HFF-Myc (cell line): ENCODE measurements around the gene NELFA.
A peak's percentile ranks its signal among the peaks of the same experiment; 100 is the strongest.

Experiments used
- DNase-seq: peaks from one replicate; pipeline ENCODE4 v3.0.0-alpha.2; 2011; ENCODE audit warnings: low read depth; ENCODE audit errors: extremely low read depth
- H3K4me3 ChIP-seq: replicated peaks from 2 replicates; pipeline ENCODE4 v1.5.1; 2011; ENCODE audit warnings: low read depth, mild to moderate bottlenecking, control low read depth, low read length
- TF ChIP-seq, protein P1 (sequence below): IDR thresholded peaks from 2 replicates; pipeline ENCODE4 v1.5.1; 2012; ENCODE audit warnings: mild to moderate bottlenecking, low read depth, low read length, control low read depth; ENCODE audit errors: missing control alignments

NELFA gene

DNA sequence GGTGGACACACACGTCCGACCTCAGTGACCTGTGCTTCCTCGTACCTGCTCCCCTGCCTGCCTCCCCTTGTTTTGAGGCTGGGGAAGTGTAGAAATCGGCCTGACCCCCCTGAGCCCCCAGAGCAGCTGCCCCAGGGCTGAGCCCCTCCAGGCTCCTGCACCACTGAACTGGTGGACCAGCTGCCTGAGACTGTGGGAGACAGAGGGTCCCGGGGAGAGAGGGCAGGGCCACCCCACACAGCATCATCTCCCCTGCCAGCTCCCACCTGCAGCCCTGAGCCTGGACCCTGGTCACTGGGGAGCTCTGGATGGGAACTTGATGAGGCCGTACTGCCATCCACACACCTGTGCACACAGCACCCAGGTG, 35.3 kb upstream of the NELFA start:
- H3K4me3 ChIP-seq: no peak overlapping the region
- no peak for DNase-seq
- TF ChIP-seq, protein P1, sequence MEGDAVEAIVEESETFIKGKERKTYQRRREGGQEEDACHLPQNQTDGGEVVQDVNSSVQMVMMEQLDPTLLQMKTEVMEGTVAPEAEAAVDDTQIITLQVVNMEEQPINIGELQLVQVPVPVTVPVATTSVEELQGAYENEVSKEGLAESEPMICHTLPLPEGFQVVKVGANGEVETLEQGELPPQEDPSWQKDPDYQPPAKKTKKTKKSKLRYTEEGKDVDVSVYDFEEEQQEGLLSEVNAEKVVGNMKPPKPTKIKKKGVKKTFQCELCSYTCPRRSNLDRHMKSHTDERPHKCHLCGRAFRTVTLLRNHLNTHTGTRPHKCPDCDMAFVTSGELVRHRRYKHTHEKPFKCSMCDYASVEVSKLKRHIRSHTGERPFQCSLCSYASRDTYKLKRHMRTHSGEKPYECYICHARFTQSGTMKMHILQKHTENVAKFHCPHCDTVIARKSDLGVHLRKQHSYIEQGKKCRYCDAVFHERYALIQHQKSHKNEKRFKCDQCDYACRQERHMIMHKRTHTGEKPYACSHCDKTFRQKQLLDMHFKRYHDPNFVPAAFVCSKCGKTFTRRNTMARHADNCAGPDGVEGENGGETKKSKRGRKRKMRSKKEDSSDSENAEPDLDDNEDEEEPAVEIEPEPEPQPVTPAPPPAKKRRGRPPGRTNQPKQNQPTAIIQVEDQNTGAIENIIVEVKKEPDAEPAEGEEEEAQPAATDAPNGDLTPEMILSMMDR: no peak

DNA sequence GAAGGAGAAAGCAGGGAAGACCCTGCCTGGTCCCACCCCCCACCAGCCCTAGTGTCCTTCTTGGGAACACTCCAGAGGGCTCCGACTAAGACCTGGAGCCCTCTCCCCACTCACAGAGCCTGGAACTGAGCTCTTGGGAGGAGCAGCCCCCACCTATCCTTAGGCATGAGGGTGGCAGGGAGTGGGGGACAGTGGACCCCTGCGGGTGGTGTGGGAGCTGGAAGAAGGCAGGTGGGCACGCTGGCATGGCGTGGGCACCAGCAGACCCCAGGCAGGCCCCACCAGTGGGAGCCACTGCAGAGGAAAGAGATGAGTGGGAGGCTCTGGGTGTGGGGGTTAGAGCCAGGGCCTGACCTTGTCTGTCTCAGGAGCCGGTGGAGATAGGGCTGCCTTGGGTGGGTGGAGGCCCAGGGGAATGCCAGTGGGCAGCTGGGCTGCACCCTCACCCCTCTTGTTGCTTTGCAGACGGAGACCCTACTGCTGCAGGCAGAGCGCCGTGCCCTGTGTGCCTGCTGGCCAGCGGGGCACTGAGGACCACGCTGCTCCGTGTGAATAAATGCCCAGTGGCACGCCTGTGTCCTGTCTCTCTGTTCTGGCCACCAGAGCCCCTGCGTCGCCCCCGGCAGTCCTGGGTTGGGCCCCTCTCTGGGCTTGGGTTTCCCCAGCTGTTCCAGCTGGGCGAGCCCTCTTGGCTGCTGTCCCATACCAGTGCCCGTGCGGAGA, 34.8 kb upstream of the NELFA start:
- TF ChIP-seq, protein P1: no peak
- H3K4me3 ChIP-seq: no peak overlapping the region
- DNase-seq: no peak

DNA sequence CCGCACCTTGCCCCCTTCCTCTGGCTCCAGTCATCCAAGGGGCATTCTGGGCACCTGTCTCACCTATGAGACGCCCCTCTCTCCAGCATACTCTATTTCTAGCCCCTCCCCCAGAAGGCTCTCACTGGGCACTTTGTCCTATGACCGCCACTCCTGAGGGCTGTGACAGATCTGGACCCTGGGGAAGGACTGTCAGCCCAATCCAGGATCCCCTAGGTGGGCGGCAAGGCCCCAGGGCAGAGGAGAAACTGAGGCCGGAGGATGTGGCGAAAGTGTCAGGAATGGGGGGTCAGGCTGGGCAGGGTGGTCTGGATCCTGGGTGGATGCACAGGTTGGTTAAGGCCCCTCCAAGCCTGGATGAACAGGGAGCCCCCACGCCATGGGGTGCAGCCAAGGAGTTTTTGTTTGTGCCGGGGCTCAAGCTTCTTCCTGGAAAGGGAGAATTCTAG, 34.2 kb upstream of the NELFA start:
- no peak for DNase-seq
- H3K4me3 ChIP-seq: peak overlapping the region; percentile 53
- TF ChIP-seq, protein P1: no peak

DNA sequence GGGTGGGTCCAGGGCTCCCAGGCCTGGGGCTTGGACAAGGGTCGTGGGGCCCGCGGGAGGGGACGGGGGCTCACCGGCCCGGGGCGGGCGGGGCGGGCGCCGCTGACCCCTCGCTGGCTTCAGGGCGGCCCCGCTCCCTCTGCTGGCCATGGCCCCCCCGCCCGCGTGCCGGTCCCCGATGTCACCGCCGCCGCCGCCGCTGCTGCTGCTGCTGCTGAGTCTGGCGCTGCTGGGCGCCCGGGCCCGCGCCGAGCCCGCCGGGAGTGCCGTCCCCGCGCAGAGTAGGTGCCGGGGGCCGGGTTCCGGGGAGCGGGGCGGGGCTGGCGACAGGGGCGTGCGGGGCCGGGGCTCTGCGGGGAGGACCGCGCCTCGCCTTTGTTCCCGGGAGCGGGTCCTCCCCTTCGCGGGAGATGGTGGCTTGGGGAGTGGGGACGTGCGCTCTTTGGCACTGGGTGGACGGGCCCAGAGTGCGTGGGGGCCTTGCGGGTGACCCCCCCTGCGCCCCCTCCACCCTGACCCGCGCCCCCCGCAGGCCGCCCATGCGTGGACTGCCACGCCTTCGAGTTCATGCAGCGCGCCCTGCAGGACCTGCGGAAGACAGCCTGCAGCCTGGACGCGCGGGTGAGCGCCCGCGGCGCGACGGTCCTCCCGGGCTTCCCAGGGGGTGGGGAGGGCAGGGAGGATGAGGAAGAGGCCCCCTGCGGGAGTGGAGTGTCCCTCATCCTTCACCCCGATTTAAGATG, 33.6 kb upstream of the NELFA start:
- no peak for DNase-seq
- peak overlapping the region; percentile 53 for H3K4me3 ChIP-seq
- TF ChIP-seq, protein P1: no peak

DNA sequence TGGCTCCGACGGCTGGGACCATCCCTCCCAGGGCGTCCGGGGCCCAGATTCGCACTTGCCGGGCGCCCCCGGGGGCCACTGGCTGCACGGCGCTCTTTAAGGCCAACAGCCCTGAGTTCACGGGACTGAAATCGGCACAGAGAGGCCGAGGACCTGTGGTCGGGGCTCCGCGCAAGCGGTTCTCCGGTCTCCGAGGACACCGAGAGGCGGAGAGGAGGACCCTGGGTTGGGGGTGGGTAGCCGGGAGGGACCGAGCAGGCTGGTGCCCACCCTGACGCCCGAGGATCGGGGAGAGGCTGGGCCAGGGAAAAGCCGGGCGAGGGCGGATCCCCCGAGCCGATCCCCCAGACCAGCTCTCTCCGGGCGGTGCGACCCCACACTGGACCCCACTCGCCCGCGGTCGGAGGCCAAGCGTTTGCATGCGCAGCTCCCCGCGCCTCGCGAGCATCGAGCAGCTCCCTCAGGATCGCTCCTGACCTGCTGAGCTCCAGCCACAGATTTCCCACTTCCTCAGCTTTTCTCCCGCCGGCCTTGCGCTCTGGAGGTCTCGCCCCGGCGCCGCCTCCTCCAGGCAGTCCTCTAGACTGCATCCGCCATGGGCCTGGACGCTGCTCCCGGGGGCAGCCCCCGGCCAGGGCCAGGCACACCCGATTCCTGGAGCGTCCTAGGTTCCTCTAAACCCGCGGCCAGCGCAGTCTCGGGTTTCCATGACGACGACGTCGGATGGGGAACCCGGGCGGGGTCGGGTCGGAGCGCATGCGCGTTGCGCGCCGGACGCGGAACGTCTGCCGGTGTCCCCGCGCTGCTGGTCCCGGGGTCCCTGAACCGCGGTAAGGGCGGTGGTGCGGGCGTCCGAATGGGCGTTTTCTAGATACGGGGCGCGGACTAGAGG, 32.7 kb upstream of the NELFA start:
- DNase-seq: peak; percentile 41
- TF ChIP-seq, protein P1: no peak
- peak overlapping the region; percentile 53 for H3K4me3 ChIP-seq

DNA sequence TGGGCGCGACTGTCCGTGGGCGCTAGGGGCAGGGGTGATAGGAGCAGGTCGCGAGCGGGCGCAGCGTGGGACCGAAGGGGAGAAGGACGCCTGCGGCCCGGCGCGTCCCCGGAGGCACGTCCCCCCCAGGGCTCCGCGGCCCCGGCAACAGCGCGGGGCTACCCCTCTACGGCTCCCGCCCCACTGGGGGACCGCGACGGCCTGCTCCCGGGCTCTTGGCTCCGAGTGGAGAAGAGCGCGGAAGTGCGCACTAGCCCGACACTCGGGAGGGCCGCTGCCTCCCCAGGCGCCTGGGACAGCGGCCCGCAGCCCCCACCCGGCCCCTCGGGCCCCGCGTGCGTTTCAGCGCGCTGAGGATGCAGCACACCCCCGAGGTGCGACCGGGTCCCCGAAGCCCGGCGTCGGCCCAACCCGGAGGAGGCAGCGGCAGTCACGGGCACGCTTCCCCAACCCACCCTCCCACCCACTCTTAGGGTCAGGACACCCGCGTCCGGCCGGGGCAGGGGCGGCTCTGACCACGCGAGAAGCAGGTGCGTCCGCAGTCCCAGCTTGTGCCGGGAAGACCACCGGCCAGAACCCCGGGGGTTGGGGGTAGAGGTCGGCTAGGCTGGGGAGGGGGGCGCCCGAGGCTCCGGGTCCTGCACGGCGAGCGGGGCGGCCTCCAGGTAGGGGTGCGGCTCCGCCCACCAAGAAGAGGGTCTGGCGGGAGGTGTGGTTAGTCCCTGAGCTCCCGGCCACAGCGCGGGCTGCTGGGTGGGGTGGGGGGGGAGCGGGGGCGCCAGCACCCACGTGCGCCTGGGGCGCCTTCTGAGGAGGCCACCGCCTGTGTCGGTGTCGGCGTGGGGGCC, 31.8 kb upstream of the NELFA start:
- DNase-seq: no peak
- TF ChIP-seq, protein P1: no peak
- H3K4me3 ChIP-seq: peak overlapping the region; percentile 53
